Subcutaneous adipose tissue (tissue), 4 donors: ENCODE measurements around the gene VEPH1. TPM values are rescaled to one million over a fixed set of nuclear protein-coding genes. Genes with fewer than 3 reads are reported as not detected.

Experiments
- total RNA-seq, 4 donors: library from RNA; depleted of rRNA; stranded (reverse); fragments of >200 nt; gene quantifications; one replicate each; pipeline ENCODE4 v1.1.0, GENCODE V29; 2016
- TF ChIP-seq, protein P1 (sequence below): fragments of 450-650 bp; IDR thresholded peaks from one replicate; pipeline ENCODE4 v1.5.1; 2016; ENCODE audit warnings: low read depth, mild to moderate bottlenecking, control low read depth, antibody characterized with exemption, moderate library complexity

Gene VEPH1
- 10 to 100 TPM in 1 of 4 donors, 1 to 10 TPM in 2, under 1 TPM in 1; 0.44 to 11.9 (median 3.1) TPM for total RNA-seq

DNA sequence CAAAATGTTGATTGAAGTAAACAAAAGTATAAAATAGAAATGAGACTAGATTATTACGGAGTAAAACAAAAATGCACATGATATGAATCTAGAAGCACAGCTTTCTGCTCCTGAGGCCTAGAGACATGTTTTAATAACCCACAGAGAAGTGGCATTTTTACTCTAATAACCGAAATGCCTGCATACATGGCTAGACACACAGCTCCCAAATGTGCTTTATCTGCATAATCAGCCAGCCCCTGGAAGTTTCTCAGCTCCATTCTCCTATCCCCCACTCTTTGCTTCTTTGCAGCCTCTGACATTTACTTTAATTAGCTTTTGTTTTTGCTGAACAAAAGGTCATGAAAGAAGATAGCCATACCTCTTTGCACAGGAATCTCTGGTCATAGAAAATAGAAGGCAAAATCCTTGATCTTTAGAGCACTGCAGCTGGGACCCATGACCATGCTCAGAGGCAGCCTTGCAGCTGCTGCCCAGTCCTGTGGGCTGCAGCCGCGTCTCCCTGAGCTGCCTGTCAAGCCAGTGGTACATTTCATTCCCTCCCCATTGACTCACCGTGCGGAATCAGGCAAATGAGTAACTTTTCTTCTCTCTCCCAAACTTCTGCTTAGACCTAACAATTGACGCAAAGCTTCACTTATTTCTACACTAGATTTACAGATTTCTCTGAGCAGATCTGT is at the start of gene VEPH1:
Gene VEPH1 (minus strand): TSS at position 501 of the 680 bp plus-strand sequence. CDS start 8,067 bp downstream, outside the sequence.
- TF ChIP-seq, protein P1, sequence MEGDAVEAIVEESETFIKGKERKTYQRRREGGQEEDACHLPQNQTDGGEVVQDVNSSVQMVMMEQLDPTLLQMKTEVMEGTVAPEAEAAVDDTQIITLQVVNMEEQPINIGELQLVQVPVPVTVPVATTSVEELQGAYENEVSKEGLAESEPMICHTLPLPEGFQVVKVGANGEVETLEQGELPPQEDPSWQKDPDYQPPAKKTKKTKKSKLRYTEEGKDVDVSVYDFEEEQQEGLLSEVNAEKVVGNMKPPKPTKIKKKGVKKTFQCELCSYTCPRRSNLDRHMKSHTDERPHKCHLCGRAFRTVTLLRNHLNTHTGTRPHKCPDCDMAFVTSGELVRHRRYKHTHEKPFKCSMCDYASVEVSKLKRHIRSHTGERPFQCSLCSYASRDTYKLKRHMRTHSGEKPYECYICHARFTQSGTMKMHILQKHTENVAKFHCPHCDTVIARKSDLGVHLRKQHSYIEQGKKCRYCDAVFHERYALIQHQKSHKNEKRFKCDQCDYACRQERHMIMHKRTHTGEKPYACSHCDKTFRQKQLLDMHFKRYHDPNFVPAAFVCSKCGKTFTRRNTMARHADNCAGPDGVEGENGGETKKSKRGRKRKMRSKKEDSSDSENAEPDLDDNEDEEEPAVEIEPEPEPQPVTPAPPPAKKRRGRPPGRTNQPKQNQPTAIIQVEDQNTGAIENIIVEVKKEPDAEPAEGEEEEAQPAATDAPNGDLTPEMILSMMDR = no peak

DNA sequence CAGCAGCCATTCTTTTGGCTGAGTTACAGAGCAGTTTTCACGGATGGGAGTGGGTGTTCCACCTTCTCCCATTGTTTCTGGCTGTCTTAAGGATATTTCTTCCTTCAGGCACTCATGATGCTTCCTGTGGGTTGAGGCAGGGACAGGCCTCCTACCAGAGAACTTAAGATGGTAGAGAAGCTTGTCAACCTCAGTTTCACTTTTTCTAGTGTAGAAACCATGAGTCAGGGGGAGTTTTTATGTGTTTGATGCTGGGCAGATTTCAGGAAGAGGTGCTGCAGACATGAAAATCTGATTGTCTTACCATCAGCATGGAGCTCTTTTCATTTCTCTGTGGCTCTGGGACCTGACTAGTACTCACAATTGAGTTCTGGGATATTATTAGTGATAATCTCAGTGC is 48.7 kb upstream of the VEPH1 start:
- TF ChIP-seq, protein P1 = no peak

DNA sequence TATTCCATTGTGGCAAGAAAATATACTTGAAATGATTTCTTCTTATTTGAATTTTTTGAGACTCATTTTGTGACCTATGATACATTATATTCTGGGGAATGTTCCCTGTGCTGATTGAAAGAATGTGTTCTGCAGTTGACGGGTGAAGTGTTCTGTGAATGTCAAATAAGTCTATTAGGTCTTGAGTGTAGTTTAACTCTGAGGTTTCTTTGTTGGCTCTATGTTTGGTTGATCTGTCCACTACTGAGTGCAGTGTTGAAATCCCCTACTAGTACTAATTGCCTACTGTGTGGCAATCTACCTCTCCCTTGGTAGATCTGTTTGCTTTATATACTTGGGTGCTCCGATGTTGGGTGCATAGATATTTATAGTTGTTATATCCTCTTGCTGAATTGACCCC is 46.3 kb upstream of the VEPH1 start:
- TF ChIP-seq, protein P1 = no peak

DNA sequence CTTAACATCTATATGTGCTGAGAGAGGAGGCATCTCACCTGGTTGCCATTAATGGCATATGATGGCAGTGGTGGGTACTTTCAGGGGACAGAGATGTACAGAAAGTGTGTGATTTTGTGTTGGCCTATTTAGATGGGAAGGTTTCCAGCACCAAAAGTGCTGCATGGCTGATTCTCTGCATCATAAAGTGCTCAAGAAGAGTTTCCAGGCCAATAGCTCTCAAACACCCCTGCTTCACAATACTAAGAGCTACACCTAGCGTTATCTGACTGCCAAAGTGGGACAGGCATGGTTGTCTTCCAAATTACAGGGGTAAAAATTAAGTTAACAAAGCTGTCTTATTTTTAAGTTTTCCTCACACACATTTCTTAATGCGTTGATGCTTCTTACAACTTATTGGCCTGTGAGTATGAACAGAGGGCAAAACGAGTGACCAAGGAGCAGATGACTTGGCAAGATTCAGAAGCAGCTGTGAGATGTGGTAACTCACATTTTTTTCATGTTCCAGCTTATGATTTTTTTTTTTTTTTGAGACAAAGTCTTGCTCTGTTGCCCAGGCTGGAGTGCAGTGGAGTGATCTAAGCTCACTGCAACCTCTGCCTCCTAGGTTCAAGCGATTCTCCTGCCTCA is 41.4 kb upstream of the VEPH1 start:
- TF ChIP-seq, protein P1 = no peak

DNA sequence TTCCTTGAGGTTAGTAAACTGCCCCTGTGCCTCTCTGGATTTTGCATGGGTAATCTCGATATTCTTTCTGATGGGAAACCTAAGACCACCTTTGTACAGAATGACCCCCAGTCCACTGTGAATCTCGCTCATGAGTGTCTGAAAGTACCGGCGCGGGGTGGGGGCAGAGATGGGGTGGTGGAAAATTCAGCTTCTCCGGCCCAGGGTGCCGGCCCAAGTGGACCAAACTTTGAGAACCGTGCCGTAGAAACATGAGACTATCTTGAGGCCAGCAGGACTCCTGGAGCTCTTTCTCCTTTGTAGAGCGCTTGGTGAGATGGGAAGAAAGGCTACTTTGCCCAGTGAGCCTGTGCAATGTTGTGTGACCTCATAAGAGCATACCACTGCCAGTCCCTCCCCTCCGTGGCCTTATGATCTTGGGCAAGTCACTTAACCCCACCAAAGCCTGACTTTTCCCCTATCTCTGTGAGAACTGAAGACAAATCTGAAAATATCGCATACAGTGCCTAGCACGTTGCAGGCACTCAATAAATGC is 40.4 kb upstream of the VEPH1 start:
- TF ChIP-seq, protein P1 = no peak

DNA sequence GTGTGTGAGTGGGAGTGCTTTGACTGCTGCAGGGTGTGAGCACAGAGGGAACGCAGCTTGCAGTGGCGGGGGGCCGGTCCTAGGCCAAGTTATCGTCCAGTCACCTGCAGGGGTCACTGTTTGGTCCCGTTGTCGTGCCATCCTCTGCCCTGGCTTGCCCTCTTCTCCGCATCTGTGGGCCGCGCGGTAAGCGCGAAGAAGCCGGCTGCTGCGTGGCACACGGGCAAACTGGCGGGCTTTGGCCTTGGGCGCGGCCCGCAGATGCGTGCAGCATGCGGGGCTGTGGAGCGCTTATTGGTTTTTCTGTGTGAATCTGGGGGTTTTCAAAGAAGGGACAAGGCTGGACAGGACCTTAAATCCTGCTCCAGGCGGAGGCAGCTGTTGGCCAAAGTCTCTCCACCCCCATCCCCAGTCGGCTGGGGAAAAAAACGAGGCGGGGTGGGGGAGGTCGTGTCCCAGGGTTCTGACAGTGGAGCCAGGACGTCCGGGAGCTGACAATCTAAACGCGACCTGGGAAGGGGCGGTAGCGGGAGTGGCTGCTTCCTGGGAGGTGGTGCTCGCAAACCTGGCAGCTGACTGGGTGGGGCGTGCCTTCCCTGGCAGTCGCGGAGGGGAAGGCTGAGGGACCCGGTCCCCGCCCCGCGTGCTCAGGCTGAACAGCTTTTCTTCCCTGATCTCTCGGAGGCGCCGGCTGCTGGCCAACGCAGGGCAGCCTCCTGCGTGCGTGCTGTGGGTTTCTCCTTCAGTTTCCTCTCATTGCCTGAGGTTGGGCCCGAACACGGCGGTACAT is 39.7 kb upstream of the VEPH1 start:
- TF ChIP-seq, protein P1 = no peak
